GM21390 (cell line): Measurements from ENCODE around the gene AFF3.

Source experiments
- ATAC-seq: cut with Tn5 transposase; IDR thresholded peaks from one replicate; pipeline ENCODE4 v1.9.1; 2021; ENCODE audit not compliant: unreplicated experiment

The AFF3 gene

GRCh38 chr2:99651930-99652670, 490.3 kb downstream of the AFF3 start:
- ATAC-seq = no peak

GRCh38 chr2:99648906-99649789, 493.2 kb downstream of the AFF3 start:
- ATAC-seq = no peak

- ATAC-seq = no peak
Observed at GRCh38 chr2:99648178-99648844, 494.1 kb downstream of the AFF3 start.

GRCh38 chr2:99645960-99646359, 496.4 kb downstream of the AFF3 start:
- ATAC-seq = no peak

- ATAC-seq = no peak
Observed at GRCh38 chr2:99644419-99644787, 498.0 kb downstream of the AFF3 start.

GRCh38 chr2:99643787-99644418, 498.5 kb downstream of the AFF3 start:
- ATAC-seq = no peak

- ATAC-seq = no peak
Observed at GRCh38 chr2:99641999-99642398, 500.4 kb downstream of the AFF3 start.

- ATAC-seq = no peak
Observed at GRCh38 chr2:99640635-99641151, 501.7 kb downstream of the AFF3 start.

GRCh38 chr2:99638791-99639190, 503.6 kb downstream of the AFF3 start:
- ATAC-seq = no peak

- ATAC-seq = no peak
Observed at GRCh38 chr2:99637159-99637697, 505.2 kb downstream of the AFF3 start.

GRCh38 chr2:99636144-99637034, 506.0 kb downstream of the AFF3 start:
- ATAC-seq = no peak

- no peak for ATAC-seq
Observed at GRCh38 chr2:99635710-99636109, 506.7 kb downstream of the AFF3 start.

GRCh38 chr2:99634234-99634633, 508.2 kb downstream of the AFF3 start:
- no peak for ATAC-seq

GRCh38 chr2:99631700-99632099, 510.7 kb downstream of the AFF3 start:
- ATAC-seq = no peak

GRCh38 chr2:99629320-99629719, 513.1 kb downstream of the AFF3 start:
- no peak for ATAC-seq

- no peak for ATAC-seq
Observed at GRCh38 chr2:99626158-99626557, 516.2 kb downstream of the AFF3 start.

- ATAC-seq = no peak
Observed at GRCh38 chr2:99624677-99625076, 517.7 kb downstream of the AFF3 start.

GRCh38 chr2:99623613-99624012, 518.8 kb downstream of the AFF3 start:
- ATAC-seq = no peak

- ATAC-seq = no peak
Observed at GRCh38 chr2:99623035-99623434, 519.4 kb downstream of the AFF3 start.

- ATAC-seq = no peak
Observed at GRCh38 chr2:99622534-99622933, 519.9 kb downstream of the AFF3 start.
